AG09319 (cell line): ENCODE results near the gene KPNA1.

ENCODE experiments used
- DNase-seq: peaks from one replicate; pipeline ENCODE4 v3.0.0-alpha.2; 2010; ENCODE audit warnings: low read depth; ENCODE audit errors: extremely low read depth
- CTCF ChIP-seq: IDR thresholded peaks from 2 replicates; pipeline ENCODE4 v1.5.1; 2011; ENCODE audit warnings: low read depth, mild to moderate bottlenecking, inconsistent platforms, low read length, moderate library complexity

The KPNA1 gene

GRCh38 chr3:122558605-122559004 is 43.9 kb upstream of the KPNA1 start:
- no peak for TF ChIP-seq CTCF

GRCh38 chr3:122557356-122557755 is 42.6 kb upstream of the KPNA1 start:
- TF ChIP-seq CTCF, result no peak
- DNase-seq, result no peak

More at GRCh38 chr3:122558605-122559004, 43.9 kb upstream of the KPNA1 start:
- no peak for DNase-seq

GRCh38 chr3:122555275-122556071 is 40.7 kb upstream of the KPNA1 start:
- no peak for DNase-seq
- no peak for TF ChIP-seq CTCF

- DNase-seq, result no peak
- TF ChIP-seq CTCF, result no peak
These were observed 38.4 kb upstream of the KPNA1 start for GRCh38 chr3:122553171-122553570.

- no peak for TF ChIP-seq CTCF
These were observed 33.9 kb upstream of the KPNA1 start for GRCh38 chr3:122548619-122549018.

GRCh38 chr3:122548076-122548475 is 33.3 kb upstream of the KPNA1 start:
- DNase-seq, result no peak
- no peak for TF ChIP-seq CTCF

More at GRCh38 chr3:122548619-122549018, 33.9 kb upstream of the KPNA1 start:
- DNase-seq, result no peak

GRCh38 chr3:122546151-122546550 is 31.4 kb upstream of the KPNA1 start:
- DNase-seq, result no peak
- TF ChIP-seq CTCF, result no peak
